RPMI8226 (cell line): Measurements from ENCODE around the gene SETD6.

Source experiments
- DNase-seq: peaks from one replicate; pipeline ENCODE4 v3.0.0-alpha.2; 2015

Gene SETD6

DNA sequence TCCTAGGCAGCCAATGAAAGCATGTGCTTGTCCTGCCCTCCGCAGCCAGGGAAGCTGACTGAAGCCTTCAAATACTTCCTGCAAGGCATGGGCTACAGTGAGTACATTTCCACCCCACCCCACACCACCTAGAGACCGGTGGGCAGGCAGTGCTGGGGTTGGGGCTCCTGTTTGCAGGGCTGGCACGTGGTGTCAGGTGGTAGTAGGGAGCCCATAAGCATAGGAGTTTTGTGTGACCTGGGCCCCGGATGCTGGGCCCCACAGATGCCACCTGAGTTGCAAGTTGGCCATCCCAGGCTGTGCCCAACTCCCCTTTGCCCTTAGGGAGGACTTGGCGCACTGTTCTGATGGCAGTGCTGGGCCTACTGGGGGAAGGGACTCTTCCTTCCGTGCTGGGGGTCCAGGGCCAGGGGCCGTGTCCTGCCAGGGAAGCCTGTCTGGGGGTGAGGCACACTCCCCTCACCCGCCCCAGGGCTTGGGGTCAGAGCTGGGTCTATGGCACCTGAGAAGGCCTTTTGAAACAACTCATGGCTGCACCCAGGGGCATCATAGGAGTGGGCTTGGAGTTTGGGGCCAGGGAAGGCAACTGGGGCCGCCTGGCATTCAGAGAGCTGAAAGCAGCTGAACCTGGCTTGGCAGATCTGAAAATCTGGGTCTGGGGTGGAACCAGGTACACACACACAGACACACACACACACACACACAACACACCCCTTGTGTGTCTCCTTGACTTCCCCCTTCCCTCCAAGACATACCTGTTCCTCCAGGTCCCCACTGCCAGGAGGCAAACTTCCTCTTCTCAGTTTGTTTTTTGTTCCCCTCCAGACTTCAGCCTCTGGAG lies 5.8 kb upstream of the SETD6 start:
- DNase-seq, result no peak

DNA sequence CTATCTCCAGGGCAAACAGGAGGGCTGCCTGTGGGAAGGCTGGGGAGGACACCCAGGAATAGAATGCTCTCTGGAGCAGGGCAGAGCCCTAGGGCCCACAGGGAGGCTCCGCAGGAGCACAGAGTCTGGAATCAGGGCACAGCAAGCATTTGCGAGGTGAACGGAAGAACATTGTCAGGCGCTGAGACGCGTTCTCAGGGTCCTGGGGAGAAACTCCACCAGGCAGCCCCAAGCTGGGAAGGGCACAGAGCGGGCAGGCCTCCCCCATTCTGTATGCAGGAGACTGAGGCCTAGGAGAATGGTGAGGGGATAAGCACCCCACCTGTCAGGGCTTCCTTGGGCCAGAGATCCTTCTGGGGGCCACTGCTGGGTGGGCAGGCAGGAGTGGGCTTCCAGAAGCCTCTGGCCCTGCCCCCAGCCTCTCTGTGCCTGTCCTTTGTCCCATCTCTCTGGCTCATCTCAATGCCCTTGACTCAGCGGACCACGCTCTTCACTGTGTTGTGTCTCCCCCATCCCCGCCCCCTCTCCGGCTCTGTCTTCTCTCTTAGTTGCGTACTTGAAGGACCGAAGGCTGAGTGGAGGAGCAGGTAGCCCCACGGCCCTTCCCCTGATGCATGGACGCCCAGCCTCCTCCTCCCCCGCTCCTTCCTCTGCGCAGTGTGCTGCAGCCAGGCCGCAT lies 5.1 kb upstream of the SETD6 start:
- no peak for DNase-seq

DNA sequence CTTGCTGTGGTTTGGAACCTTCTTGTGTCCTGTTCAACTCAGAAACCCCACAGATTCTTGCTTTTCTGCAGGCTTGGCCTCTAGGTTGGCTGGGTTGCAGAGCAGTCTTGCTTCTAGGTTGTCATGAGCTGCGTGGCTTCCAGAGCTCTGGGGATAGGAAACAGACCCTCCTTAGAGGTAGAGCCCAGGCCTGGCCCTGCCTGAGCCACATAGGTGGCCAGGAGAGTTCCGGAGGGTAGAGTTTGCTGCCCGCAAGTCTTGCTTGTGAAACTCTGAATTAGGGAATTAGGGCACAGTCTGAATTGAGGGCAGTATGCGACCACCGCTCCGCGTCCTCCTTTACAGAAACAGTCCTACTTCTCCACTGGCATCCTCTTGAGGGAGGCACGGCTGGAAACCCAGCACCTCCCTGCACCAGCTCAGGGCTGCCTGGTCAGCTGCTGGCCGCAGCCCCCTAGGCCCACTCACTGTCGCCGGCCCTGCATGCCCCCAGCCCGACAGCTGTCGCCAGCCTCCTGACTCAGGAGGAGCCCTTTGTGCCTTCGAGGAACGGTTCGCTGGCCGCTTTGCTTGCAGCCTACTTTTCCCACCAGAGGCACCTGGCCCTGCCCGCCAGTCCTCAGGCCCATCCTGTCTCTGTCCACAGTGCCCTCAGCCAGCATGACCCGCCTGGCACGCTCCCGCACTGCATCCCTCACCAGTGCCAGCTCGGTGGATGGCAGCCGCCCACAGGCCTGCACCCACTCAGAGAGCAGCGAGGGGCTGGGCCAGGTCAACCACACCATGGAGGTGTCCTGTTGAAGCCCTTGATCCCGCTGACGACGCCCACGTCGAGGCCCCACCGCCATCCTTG lies 4.3 kb upstream of the SETD6 start:
- DNase-seq, result no peak

DNA sequence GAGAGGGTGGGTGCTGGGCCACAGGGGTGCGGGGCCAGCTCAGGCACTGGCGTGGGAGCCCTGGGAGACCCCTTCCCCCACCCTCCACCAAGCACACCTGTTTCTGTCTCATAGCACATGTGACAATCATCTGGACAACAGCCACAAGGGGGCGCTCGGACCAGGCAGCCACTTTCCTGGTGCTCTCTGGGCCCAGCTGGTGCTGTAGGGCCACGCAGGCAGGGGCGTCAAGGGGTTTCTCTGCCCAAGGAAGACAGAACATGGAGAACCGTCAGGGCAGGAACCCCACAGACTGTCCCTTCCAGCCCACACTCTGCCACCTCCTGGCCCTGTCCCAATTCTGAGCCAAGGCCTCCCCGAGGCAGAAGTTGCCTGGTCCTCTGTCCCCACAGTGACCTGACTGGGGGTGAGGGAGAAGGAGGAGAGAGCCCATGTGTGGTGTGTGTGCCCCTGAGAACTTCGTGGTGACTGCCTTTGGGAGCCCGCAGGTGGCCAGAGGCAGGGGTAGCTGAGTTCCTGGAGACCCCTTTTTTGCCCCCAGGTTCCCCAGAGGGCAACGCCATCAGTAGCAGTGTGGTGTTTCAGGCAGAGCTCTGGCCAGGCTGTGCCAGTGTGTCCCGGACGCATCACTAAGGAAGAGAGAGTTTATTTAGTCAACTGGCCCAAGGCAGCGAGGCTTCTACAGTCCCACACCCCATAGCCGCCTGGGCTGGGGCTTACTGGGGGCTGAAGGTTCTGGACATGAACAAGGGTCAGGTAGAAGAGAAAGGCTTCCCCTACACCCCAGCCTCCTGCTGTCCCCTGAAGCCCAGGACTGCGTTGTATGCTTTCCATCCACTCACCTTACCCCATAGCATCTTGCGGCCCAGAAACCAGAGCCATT lies 3.1 kb upstream of the SETD6 start:
- DNase-seq, result peak; percentile 89

DNA sequence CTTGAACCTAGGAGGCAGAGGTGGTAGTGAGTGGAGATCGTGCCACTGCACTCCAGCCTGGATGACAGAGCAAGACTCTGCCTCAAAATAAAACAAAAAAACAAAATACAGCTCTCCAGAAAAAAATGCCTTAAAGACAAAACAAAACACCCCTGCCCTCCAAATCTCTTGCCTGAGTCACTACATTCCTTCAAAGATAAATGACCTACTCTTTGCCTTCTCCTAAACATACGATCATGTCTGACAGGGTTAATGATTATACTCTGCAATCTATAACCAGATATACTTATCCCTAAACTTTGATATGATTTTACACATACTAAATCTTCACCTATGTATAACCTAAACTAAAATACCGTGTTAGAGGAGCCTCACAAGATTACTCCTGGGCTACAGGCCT lies 1.4 kb upstream of the SETD6 start:
- DNase-seq, result no peak

DNA sequence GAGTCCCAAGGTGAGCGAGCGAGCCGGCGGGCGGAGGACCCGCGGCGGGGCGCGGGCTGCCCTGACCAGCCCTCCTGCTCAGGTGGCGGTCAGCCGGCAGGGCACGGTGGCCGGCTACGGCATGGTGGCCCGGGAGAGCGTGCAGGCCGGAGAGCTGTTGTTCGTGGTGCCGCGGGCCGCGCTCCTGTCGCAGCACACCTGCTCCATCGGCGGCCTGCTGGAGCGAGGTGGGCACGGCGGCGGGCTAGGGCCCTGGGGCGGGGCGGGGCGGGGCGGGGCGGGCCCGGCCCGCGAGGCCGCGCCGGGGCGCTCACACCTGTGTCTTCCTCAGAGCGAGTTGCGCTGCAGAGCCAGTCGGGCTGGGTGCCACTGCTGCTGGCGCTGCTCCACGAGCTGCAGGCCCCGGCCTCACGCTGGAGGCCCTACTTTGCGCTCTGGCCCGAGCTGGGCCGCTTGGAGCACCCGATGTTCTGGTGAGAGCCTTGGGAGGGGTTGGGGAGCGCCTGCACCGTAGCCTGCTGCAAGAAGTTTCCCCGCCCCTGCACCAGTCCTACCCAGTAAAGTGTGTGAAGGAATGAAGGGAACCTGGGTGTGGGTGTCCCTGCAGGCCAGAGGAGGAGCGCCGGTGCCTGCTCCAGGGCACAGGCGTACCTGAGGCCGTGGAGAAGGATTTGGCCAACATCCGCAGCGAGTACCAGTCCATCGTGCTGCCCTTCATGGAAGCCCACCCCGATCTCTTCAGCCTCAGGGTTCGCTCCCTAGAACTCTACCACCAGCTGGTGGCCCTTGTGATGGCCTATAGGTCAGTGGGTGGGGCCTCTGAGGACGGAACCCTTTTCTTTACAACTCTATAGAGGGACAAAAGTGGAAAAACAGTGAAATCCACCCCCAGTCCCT lies 802 bp downstream of the SETD6 start:
- DNase-seq, result peak; percentile 90

DNA sequence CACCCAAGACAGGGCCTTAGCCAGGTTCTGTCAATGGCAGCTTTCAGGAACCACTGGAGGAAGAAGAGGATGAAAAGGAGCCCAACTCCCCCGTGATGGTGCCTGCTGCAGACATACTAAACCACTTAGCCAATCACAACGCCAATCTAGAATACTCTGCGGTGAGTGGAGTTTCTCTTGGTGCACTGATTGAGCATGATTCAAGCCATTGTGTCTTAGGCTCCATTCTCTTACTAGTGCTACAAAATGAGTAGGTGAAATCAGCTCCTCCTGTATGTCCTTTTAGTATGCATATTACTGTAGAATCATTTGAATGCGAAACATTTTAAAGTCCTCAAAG lies 1.4 kb downstream of the SETD6 start:
- DNase-seq, result no peak

DNA sequence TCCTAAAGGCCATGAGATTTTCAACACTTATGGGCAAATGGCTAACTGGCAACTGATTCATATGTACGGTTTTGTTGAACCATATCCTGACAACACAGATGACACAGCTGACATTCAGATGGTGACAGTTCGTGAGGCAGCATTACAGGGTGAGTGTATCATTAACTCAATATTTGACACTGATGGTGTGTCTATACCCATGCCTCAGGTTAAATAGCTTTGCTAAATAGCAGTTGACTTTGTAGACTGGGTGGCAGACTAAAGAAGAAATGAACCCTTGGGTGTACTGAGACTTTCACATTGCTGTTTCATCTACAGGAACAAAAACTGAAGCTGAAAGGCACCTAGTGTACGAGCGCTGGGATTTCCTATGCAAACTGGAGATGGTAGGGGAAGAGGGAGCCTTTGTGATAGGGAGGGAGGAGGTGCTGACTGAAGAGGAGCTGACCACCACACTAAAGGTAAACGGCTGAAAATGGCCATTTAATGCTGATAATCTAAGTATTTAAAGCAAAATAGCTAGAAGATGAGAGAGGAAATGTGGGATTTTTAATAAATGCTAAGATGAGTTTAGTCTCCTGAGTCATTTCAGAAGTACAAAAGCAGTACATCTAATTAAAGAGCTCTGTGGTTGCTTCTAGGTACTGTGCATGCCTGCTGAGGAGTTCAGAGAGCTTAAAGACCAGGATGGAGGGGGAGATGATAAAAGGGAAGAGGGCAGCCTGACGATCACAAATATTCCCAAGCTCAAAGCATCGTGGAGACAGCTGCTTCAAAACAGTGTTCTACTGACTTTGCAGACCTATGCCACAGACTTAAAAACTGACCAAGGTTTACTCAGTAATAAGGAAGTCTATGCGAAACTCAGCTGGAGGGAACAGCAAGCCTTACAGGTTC lies 3.0 kb downstream of the SETD6 start:
- DNase-seq, result no peak

DNA sequence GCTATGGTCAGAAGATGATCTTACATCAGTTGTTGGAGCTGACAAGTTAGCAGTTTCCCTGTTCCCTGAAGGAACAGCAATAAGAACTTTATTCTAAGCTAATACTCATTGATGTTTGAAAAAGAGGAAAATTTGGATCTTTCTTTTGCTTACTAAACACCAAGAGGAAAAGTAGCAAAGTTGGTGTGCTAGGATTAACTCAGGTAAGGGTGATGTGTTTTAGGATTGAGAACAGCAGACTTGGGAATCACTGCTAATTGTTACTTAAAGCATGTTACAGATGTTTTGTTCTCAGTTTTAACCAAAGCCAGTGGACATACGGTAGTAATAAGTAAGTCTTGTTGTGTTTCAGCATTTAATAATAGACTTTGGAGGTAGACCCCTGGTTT lies 3.7 kb downstream of the SETD6 start:
- no peak for DNase-seq

DNA sequence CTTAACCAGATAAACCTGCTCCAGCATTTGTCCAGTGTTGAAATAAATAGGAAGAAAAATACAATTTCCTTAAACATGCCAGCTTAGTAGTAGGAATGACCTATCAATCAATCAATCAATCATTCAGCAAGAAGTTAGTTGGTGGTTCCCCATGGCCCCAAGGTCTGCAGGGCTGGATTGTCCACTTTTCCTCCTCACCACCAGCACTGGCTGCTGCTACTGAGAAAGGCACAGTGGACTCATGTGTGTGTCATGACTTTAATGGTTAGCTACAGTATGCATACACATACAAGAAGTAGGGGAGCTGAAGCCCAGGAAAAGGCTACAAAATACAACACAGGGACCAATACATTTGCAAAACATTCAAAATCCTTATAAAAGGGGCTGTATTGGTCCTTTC lies 4.4 kb downstream of the SETD6 start:
- no peak for DNase-seq

DNA sequence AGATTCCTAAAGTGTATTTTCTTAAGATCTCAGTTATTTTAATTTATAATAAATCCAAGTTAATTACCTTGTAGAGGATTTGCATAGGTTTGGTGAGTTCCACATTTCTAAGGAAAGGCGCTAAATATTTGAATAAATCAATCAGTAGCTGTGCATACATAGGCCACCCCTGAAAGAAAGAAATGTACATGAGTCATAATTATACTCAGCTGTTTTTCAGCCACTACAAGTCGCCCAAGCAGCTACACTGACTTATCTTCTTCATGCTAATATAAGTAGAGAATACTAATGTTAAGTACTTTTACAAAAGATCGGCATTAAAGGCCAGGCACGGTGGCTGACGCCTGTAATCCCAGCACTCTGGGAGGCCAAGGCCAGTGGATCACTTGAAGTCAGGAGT lies 14.9 kb downstream of the SETD6 start:
- DNase-seq, result no peak

DNA sequence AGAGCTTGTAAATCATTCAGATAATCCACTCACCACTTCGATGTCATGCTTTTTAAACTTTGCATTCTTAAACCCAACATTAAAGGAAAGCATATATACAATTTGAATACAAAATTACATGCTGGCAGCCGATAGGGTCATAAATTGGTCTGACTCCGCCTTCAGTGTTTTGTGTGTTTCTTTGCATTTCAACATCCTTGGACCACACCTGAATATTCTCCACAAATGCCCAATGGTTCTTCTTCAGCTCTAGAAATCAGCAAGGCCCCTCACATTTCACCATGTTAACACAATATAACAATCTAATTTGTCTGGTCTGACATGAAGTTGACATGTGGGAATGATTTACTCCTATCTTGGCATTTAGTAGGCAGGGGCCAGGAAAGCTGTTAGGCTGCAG lies 17.1 kb downstream of the SETD6 start:
- DNase-seq, result no peak

DNA sequence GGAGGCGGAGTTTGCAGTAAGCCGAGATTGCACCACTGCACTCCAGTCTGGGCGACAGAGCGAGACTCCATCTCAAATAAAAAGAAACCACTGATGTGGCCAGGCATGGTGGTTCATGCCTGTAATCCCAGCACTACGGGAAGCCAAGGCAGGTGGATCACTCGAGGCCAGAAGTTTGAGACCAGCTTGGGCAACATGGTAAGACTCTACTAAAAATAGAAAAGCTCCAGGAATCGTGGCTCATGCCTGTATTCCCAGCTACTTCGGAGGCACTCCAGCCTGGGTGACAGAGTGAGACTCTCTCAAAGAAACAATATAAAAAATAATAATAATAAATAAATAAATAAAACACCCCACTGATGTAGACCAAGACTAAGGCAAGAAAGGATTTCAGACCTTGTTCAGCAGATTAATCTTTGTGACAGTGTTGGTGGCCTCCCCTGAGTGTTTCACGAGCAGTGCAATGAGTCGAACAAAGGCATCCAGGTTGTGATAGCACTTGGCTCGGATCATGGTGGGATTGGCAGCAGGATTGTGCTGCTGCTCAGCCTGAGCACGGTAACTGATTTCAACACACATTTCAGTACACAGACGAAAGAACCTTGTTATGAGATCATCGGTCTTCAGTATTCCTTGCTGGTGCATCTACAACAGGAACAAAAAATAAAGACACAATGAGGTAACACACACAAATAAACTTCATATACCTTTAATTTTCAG lies 18.6 kb downstream of the SETD6 start:
- no peak for DNase-seq

DNA sequence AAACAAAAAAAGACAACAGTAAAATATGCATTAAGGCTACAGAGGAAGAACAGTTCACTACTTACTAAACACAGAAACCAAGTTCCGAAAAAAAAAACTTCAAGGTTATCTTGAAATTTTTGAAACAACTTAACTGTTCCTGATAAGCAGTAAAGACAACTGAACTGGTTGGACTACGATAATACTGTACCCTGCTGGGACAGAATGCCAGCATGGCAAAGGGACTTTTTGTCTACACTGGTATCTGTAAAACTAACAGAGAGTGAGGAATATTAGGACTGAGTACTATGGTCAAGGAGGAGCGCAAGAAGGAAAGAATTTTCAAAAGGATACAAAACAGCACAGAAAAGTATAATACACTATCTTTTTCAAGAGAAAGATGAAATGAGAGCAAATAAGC lies 19.8 kb downstream of the SETD6 start:
- no peak for DNase-seq

DNA sequence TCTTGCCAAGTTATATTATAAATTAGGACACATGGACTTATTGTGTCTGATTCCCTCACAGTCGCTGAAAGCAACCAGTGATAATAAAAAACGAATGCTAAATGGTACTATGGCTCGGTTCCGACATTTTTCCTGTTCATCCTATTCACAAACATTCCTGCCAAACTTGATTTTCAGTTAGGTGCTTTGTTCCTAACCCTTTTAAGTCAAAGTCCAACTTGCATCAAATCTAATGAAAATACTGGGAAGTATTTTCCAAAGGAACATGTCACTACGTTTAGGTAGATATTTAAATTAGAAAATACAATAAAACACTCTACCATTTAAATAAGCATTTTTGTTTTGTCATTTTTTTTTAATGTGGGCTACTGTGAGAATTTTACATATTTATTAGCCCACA lies 21.0 kb downstream of the SETD6 start:
- DNase-seq, result no peak

DNA sequence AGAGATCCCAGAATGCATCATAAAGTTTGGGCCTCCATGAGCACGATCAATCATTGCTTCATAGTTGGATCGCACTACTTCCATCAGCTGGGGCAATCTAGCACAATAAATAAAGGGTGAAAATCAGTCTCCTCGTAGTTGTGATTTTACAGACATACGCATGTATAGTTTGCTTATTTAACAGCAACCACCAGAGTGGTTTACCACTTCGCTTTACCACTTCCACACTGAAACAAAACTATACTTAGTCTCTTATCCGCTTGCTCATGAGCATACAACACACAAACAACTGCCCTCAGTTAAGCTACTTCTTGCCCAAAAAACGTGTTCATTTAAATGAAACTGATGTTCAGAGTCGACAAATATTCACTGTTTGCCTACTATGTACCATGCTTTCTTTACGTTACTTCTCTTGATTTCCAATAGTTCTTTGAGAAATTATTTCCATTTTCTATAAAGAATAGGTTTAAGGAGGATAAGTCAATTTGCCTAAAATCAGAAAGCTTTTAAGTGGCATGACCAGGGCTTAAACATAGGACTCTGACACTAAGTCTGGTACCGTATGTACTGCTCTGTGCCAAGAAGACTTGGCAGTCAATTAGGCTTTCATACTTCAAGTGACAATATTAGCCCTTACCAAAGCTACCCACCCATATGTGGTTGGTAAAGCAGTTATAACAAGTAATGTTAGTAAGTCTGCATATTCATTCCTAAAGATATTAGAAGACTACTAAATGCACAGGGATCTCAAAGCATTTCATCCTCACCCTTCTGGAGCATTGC lies 22.0 kb downstream of the SETD6 start:
- no peak for DNase-seq

DNA sequence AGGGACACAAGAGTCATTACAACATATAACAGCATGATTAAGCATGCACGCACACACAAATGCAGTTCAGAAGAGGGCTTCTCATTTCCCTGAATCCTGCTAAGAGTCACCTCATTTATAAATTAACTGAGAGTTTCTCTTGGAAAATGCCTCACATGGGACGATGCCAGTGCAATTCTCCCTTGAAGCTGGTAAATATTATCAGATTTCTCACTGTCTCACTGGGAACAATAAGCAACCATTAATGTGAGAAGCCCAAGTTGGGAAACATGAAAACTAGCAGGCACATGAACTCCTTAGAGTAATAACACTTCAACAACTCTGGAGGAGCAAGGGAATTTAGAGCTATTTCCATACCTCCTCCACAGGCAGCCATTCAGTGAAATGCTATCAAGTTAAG lies 26.4 kb downstream of the SETD6 start:
- DNase-seq, result no peak

DNA sequence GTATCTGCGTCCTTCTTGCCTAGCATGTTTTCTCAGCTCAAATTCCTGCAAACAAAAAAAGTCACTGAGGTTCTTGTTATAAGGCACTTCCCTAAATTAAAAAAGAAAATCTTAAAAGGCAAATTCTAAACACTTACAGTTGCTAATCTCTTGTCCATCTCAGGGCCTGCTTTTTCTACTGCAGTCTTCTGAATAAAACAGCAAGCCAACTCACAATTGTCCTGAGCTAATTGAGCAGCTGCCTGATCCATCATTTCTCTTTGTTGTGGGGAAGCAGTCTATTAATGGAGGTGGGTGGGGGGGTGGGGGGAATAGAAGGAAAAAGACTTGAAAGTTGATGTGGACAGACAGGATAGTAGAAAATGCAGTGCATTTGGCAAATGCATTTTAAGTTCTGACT lies 27.0 kb downstream of the SETD6 start:
- no peak for DNase-seq

DNA sequence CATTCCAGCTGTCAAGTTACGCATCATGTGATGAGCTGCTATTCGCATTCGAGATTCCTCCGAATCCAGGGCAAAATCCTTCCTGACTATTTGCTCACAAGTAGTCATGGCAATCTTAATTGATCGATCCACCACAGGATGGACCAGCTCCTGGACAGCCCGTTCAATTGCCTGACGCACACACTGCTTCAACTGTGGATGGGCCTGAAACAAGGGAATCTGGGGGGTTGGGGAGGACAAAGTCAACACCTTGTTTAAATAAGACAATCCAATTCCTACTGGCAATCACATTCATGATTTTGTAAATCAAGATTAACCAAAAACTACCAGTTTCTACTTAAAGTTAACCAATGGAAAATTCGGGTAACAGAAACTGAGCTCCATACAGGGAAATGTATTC lies 28.4 kb downstream of the SETD6 start:
- no peak for DNase-seq
